T1000 (cell line): Measurements from ENCODE around the gene DNAH9.

Source experiments
- DNase-seq: peaks from one replicate; lab custom pipeline; 2025; ENCODE audit warnings: mixed read lengths; lab: John Stamatoyannopoulos, UW

The DNAH9 gene

DNA sequence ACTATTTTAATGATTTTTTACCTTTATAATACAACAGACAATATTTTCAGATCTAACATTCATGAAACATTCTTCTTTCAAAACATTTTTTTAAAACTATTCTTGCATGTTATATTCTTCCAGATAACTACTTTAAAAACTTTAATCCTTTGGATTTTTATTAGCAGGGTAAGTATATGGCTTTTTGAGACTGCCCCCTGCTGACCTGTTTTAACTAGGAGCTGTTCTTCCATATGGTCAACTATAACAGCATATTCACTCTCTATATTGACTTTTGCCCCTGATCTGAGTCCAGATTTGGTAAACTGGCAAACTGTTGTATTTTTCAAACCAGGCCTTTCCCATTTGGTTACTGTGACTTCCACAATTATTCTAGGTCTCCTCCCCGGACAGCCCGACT, 382.5 kb downstream of the DNAH9 start:
- DNase-seq = no peak

DNA sequence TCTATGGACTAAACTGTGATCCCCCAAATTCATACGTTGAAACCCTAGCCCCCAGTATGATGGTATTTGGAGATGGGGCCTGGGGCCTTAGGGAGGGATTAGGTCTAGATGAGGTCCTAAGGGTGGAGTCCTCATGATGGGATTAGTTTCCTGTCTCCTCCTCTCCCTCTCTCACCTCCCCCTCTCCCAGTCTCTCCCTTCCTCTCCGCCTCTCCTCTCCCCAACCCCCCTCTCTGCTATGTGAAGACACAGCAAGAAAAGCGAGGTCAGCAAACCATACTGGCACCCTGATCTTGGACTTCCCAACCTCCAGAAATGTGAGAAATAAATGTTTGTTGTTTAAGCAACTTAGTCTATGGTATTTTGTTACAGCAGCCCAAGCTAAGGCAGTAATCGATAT, 383.6 kb downstream of the DNAH9 start:
- DNase-seq = no peak

GRCh38 chr17:11986179-11986941, 388.1 kb downstream of the DNAH9 start:
- DNase-seq = no peak

- no peak for DNase-seq
Measured at GRCh38 chr17:11986942-11987329, 388.7 kb downstream of the DNAH9 start.

GRCh38 chr17:11990363-11990983, 392.2 kb downstream of the DNAH9 start:
- no peak for DNase-seq

- DNase-seq = no peak
Measured at GRCh38 chr17:11991461-11991860, 393.2 kb downstream of the DNAH9 start.

- no peak for DNase-seq
Measured at GRCh38 chr17:11996722-11997146, 398.5 kb downstream of the DNAH9 start.

GRCh38 chr17:11997147-11997971, 399.1 kb downstream of the DNAH9 start, which contains the start of gene ZNF18:
ZNF18 (minus strand) TSS chr17:11997475; CDS start chr17:11992829, 4,646 bp downstream.
- DNase-seq = peak; percentile 96

DNA sequence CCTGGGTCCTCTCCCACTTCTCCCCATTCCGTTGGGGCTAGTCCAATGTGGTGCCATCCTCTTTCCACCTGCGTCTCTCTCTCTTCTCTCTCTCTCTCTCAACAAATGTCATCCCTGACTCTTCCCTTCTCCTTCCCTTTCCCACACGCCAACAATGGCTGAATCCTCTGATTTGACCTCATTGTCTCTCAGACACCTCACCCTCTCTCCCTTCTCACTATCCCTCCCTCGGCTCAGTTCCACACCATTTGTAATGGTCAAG, 399.6 kb downstream of the DNAH9 start:
- no peak for DNase-seq

- no peak for DNase-seq
Measured at GRCh38 chr17:11999696-12000095, 401.4 kb downstream of the DNAH9 start.

DNA sequence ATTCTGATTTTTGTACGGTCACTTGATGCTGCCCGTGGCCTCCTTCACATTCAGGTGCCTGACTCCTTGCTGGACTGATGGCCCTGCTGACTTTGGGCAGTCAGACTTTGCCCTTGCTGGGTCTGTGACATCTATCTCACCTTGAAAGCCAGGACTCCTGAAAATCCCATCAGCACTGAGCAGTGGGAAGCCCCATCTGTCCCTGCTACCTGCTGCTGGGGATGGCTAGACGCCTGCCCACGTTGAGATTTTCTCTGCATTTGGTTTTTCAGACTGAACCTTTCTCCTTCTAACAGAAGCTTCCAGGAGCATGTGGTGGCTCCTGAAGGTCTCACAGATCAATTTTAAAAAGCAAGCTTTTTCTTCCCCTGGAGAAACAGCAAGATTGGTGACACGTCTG, 409.2 kb downstream of the DNAH9 start:
- DNase-seq = no peak
